HFF-Myc (cell line): ENCODE results near the gene FAM240A.

Source experiments
- DNase-seq: peaks from one replicate; pipeline ENCODE4 v3.0.0-alpha.2; 2011; ENCODE audit warnings: low read depth; ENCODE audit errors: extremely low read depth
- H3K4me3 ChIP-seq: replicated peaks from 2 replicates; pipeline ENCODE4 v1.5.1; 2011; ENCODE audit warnings: low read depth, mild to moderate bottlenecking, control low read depth, low read length
- TF ChIP-seq, protein P1 (sequence below): IDR thresholded peaks from 2 replicates; pipeline ENCODE4 v1.5.1; 2012; ENCODE audit warnings: mild to moderate bottlenecking, low read depth, low read length, control low read depth; ENCODE audit errors: missing control alignments

The FAM240A gene

DNA sequence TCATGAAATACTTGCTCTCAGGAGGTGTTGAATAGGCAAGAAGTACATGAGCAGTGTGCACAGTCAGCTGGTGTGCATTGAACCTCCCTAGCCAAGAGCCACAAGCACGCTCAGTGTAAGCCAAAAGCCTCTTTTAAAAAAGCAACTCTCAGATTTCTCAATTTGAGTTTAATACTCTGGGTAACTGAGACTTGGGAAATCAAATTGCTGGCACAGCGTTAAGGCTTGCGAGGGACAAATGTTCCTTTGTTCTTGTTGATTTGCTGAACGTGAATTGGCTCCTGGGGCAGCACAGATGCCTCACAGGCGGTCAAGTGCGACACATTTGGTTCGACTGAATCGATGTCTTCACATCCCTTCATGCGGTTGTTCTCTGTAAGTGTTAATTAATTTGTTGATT is at the start of gene FAM240A:
Gene FAM240A, plus strand, starts transcription at position 202 of the 400 bp plus-strand sequence. Its CDS starts 159 bp downstream, at position 361.
- TF ChIP-seq, protein P1, sequence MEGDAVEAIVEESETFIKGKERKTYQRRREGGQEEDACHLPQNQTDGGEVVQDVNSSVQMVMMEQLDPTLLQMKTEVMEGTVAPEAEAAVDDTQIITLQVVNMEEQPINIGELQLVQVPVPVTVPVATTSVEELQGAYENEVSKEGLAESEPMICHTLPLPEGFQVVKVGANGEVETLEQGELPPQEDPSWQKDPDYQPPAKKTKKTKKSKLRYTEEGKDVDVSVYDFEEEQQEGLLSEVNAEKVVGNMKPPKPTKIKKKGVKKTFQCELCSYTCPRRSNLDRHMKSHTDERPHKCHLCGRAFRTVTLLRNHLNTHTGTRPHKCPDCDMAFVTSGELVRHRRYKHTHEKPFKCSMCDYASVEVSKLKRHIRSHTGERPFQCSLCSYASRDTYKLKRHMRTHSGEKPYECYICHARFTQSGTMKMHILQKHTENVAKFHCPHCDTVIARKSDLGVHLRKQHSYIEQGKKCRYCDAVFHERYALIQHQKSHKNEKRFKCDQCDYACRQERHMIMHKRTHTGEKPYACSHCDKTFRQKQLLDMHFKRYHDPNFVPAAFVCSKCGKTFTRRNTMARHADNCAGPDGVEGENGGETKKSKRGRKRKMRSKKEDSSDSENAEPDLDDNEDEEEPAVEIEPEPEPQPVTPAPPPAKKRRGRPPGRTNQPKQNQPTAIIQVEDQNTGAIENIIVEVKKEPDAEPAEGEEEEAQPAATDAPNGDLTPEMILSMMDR, result no peak
- no peak within 1 kb of the TSS for H3K4me3 ChIP-seq
- DNase-seq, result no peak

DNA sequence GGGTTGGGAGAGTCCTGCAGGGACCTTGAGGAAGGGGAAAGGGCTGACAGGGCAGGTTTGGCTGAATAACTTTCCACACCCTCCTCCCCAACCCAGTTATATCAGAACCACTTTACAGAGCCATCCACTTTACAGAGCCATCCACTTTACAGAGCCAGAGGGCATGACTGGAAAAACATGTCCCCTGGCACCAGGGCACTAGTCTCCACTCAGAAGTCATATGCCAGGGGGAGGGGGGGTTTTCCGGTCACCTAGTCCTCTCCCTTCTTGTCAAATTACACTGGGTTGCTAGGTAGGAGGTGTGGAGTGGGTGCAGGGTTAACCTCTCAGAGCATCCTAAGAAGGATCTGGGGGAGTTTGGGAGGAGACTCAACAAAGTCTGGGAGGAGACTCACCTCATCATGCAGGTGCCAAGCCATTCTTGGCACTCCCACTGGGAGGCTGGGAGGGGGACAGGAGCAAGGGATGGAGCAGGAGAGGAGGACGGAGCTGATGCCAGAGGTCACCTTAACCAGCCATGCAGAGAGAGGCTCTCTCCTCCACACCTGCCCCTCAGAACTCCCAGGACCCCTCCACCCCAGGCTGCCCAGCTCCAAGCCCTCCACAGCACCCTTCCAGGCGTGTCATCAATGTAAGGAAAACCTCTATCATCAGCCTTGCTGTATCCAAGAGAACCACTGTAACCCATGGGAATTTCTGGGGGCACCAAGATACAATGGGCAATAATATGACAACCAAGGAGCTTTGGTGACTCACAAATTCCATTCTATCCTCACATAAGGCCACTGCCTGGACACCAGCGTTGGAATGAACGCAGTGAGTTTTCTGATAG is 47.9 kb upstream of the FAM240A start:
- no peak for DNase-seq
- no peak overlapping the region for H3K4me3 ChIP-seq
- TF ChIP-seq, protein P1, result no peak

DNA sequence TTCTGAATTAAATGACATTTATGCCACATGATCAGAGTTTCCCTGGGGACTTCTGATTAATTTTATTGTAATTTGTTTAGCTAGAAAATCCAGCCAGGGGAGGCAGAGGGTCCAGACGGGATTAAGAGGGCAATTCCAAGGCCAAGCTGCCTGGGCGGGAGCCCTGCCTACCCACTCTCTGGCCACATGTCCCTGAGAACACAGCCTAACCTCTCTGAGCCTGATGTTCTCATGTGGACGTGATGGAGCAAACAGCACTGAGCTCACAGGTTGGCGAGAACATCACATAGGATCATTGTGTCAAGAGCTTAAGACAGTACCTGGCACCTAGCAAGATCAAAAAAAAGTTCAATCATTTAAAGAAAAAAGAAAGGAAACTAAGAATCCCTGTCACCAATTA is 47.2 kb upstream of the FAM240A start:
- no peak overlapping the region for H3K4me3 ChIP-seq
- TF ChIP-seq, protein P1, result no peak
- no peak for DNase-seq

DNA sequence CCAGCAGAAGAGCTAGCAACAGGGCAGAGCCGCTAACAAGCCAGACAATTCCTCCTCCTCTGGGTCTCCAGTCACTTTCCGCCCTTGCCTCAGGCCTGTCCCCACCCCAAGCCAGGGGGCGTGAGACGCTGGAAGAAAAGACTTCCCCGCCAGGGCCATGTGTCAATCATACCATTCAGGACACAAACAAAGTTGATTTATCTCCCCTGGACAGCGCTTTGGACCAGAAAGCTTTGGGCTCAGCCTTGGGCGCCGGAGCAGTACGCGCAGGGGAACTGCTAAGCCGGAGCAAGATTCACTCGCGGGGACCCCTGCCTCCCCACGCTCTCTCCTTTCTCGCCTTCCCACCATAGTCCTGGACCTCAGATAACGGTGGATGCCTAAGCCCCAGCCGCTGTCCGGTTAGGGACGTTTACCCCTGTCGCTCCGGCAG is 46.7 kb upstream of the FAM240A start:
- no peak for DNase-seq
- TF ChIP-seq, protein P1, result no peak
- peak overlapping the region; percentile 40 for H3K4me3 ChIP-seq

DNA sequence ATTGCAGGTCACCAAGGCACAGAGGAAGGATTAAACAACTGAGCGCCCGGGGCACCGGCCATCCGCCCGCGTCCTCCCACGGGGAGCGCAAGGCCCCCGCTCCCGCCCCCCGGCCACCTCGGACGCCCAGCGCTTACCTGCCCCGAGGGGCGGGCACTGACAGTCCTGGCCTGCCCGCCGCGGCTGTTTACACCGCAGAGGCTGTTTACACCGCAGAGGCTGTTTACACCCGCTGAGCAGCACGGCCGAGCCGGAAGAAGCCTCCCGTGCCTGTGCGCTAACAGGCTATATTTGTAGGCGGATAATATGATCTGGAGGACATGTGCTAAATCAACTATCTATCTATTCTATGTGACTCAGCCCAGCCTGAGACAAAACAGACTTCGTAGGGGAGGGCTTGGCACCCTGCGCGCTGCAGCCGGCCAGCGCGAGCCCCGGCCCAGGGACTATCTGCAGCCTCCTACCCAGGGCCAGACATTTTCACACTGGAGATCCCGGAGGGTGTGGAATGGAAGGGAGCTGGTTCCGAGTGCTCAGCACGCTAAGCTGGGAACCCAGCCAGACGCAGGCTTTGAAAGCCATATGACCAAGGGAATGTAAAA is 46.2 kb upstream of the FAM240A start, which contains the start of gene LRRC2:
Gene LRRC2, minus strand, starts transcription at position 263 of the 602 bp plus-strand sequence. CDS start 14,711 bp downstream, outside the sequence.
- peak within 1 kb of the TSS; percentile 40 for H3K4me3 ChIP-seq
- TF ChIP-seq, protein P1, result no peak
- DNase-seq, result peak; percentile 32

DNA sequence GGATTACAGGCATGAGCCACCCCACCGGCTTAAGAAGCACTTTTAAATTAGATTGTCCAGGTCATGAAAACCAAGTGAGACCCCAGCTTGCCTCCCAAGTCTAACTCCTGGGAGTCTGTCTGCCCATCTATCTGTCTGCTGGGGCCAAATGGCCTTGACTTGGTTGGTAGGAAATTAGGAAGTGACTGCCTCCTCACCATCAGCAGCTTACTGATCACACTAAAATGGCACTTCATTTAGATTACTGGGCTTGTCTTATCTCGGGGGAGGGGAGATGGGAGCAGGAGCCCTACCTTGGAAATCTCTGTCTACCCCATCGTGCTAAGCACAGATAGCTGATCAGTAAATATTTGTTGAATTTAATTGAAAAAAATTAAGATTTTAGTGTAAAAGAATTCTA is 40.6 kb upstream of the FAM240A start:
- TF ChIP-seq, protein P1, result no peak
- no peak overlapping the region for H3K4me3 ChIP-seq
- no peak for DNase-seq
